Kidney (tissue), 14 donors: ENCODE data around the gene KRI1. TPM values are rescaled to one million over a fixed set of nuclear protein-coding genes. Genes with fewer than 3 reads are reported as not detected.
"Not testable (repeated sequence)": the region's sequence is repeated elsewhere in the genome, so short reads cannot be mapped to it uniquely, and the experiment has no call there.

Experiments used
- DNase-seq, 5 donors: peaks; one replicate each; pipeline ENCODE4 v3.0.0-alpha.2; 2013 to 2020
- FAIRE-seq: peaks from 2 replicates; lab custom pipeline; 2012; peaks lifted over from hg19 to GRCh38; lab: Jason Lieb, UNC
- H3K27ac ChIP-seq, 2 donors: one replicate each; pipeline ENCODE4 v1.7.0; 2013; ENCODE audit warnings: low read depth in 2 of 2, low read length in 2 of 2, inconsistent platforms in 1 of 2
- H3K27me3 ChIP-seq: one replicate; pipeline ENCODE4 v1.7.1; 2013; ENCODE audit warnings: low read length, inconsistent platforms; ENCODE audit not compliant: control insufficient read depth, insufficient read depth
- H3K36me3 ChIP-seq, 3 donors: one replicate each; pipeline versions ENCODE4 v1.7.0 to v1.7.1; 2013; ENCODE audit warnings: low read length in 3 of 3, control low read depth in 1 of 3, inconsistent platforms in 1 of 3; ENCODE audit not compliant: insufficient read depth in 3 of 3, control insufficient read depth in 2 of 3
- H3K4me1 ChIP-seq, 3 donors: one replicate each; pipeline versions ENCODE4 v1.7.0 to v1.7.1; 2013; ENCODE audit warnings: low read length in 3 of 3, inconsistent platforms in 1 of 3, low read depth in 1 of 3; ENCODE audit not compliant: control insufficient read depth in 2 of 3, insufficient read depth in 2 of 3
- H3K4me3 ChIP-seq, 3 donors: one replicate each; pipeline versions ENCODE4 v1.7.0 to v1.8.1; 2013; ENCODE audit warnings: low read length in 3 of 3, control low read depth in 1 of 3, inconsistent platforms in 1 of 3
- H3K9ac ChIP-seq, 3 donors: one replicate each; pipeline versions ENCODE4 v1.7.0 to v1.7.1; 2013; ENCODE audit warnings: low read length in 3 of 3, control low read depth in 1 of 3, inconsistent platforms in 1 of 3
- H3K9me3 ChIP-seq, 3 donors: one replicate each; pipeline versions ENCODE4 v1.7.0 to v1.7.1; 2013; ENCODE audit warnings: low read length in 3 of 3, control low read depth in 1 of 3, inconsistent platforms in 1 of 3; ENCODE audit not compliant: control insufficient read depth in 2 of 3, insufficient read depth in 1 of 3
- CTCF ChIP-seq: IDR thresholded peaks from 3 replicates; pipeline ENCODE4 v1.5.1; 2012; ENCODE audit warnings: mild to moderate bottlenecking, moderate library complexity, borderline replicate concordance; ENCODE audit not compliant: insufficient read depth; ENCODE audit errors: extremely low read depth
- intact Hi-C: fragments of 100-400 bp; cut with DNase I; formaldehyde crosslinking; loops from one replicate; pipeline ENCODE4 v1.11.1; 2022
- polyA plus RNA-seq: library from polyadenylated mRNA; stranded (reverse); fragments of 350-450 nt; fragmentation: Illumina TruSeq; extraction: RNeasy Lipid Tissue Mini Kit (QIAGEN cat#74804); gene quantifications from one replicate; pipeline ENCODE4 v1.2.3, GENCODE V29; 2014; ENCODE audit warnings: low read depth, low replicate concordance; ENCODE audit not compliant: insufficient read depth
- total RNA-seq: library from RNA; stranded (reverse); fragmentation: NEBNext Ultra II Directional; extraction: Animal tissue kit (Norgen Biotek cat#: 25700); gene quantifications from one replicate; pipeline ENCODE4 v1.2.1, GENCODE V29; 2021
- donor health status: control.
- donor health status: control.
- donor health status: control.
- donor health status: control.
- donor health status: control.
- donor health status: DM: yes; HTN: yes; CAD: no.
- donor health status: Normal renal cell carcinoma (clear cell type).

The KRI1 gene
- total and polyA plus RNA-seq, 2 donors from 2014 or later: 13.9 to 29.4 TPM

GRCh38 chr19:10544242-10544752, 21.5 kb downstream of the KRI1 start:
- TF ChIP-seq CTCF: no peak
- Histone ChIP-seq H3K36me3 (peaks cover 0 to 21% (median 12%) of the 10 kb centered on the region in 3 donors), H3K27ac (peak overlapping the region; percentile 77 to 87), H3K4me3 (peak overlapping the region; percentile 51 to 92 (median 89)), H3K9ac (peak overlapping the region; percentile 1 to 88 (median 58)), H3K4me1 (peaks cover 0 to 6% (median 0%) of the 10 kb centered on the region in 3 donors), H3K9me3 (no peaks in the 10 kb centered on the region), H3K27me3 (no peaks in the 10 kb centered on the region)
- intact Hi-C loops: no loop called here
- no peak for FAIRE-seq
- DNase-seq: peak; percentile 30 to 76 (median 52)

DNA sequence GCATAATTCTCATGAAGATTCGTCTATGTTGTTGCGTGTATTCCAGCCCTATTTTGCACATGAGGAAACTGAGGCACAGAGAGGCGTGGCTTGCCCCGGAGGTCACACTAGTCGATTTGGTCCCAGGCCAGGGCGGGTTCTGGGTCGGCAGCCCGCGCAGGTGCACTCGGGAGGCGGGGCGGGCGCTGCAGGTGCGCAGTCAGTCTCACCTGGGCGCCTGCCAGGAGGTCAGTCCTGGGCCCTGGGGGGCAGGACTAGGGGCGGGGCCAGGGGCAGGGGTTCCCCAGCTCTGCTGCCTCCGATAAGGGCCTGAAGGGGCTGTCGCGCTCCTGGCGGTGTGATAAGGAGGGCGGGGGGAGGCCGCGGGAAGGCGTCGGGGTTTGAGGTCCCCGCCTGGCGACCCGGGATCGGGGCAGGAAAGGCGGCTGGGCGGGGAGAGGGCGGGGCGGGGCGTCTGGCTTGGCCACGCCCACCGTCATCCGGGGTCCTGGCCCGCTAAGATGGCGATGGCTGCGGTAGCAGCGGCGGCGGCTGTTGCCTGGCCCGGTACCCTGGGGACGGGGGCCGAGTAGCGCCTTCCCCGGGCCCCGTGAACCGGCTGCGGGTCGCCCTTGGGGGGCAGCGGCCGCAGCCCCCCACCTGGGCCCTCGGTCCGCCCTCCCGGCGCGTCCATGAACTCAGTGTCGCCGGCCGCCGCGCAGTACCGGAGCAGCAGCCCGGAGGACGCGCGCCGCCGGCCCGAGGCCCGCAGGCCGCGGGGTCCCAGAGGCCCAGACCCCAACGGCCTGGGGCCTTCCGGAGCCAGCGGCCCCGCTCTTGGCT, 22.2 kb downstream of the KRI1 start, which contains the start of gene ATG4D:
Gene ATG4D, plus strand, starts transcription at position 485 of the 822 bp plus-strand sequence. Its CDS starts 187 bp downstream, at position 672.
- intact Hi-C loops: no loop called here
- peak within 1 kb of the TSS; percentile 1 to 88 (median 58) for H3K9ac ChIP-seq
- H3K9me3 ChIP-seq: no peaks in the 10 kb centered on the region
- TF ChIP-seq CTCF: no peak
- H3K4me1 ChIP-seq: peaks cover 0 to 6% (median 0%) of the 10 kb centered on the region in 3 donors
- H3K27ac ChIP-seq: peak within 1 kb of the TSS; percentile 77 to 87
- H3K4me3 ChIP-seq: peak within 1 kb of the TSS; percentile 51 to 92 (median 89)
- FAIRE-seq (no peak), DNase-seq (peak; percentile 87 to 94 (median 87))
- H3K36me3 ChIP-seq: peaks cover 0 to 17% (median 10%) of the 10 kb centered on the region in 3 donors
- H3K27me3 ChIP-seq: no peaks in the 10 kb centered on the region

DNA sequence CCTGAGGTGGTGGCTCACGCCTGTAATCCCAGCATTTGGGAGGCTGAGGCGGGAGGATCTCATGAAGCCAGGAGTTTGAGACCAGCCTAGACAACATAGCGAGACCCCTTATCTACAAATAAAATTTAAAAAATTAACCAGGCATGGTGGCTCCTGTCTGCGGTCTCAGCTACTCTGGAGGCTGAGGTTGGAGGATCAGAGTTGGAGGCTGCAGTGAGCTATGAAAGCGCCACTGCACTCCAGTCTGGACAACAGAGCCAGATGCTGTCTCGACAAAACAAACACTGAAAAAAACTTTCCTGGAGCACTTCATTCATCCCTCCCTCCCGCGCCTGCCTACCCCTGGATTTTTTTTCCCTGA, 22.8 kb downstream of the KRI1 start:
- Histone ChIP-seq H3K27ac (peak overlapping the region in 1 of 2 donors; percentile 87), H3K4me1 (peaks cover 0 to 6% (median 0%) of the 10 kb centered on the region in 3 donors), H3K9me3 (no peaks in the 10 kb centered on the region), H3K9ac (no peak overlapping the region), H3K36me3 (peaks cover 0 to 12% (median 6%) of the 10 kb centered on the region in 3 donors), H3K27me3 (no peaks in the 10 kb centered on the region), H3K4me3 (peak overlapping the region; percentile 10 to 92 (median 11))
- intact Hi-C loops: no loop called here
- TF ChIP-seq CTCF: no peak
- FAIRE-seq: no peak
- no peak for DNase-seq

- H3K9ac ChIP-seq, intact Hi-C loops, H3K36me3 ChIP-seq, H3K4me1 ChIP-seq, H3K4me3 ChIP-seq, H3K9me3 ChIP-seq, H3K27me3 ChIP-seq, DNase-seq, FAIRE-seq, H3K27ac ChIP-seq: not testable (repeated sequence)
These were observed 26.8 kb downstream of the KRI1 start for GRCh38 chr19:10539016-10539415.
